ENCODE data around the gene IARS2.
"Not testable (repeated sequence)": the region's sequence is repeated elsewhere in the genome, so short reads cannot be mapped to it uniquely, and the experiment has no call there.

IARS2 gene

GRCh38 chr1:220089650-220090556, 4.0 kb upstream of the IARS2 start, which contains the start of gene BPNT1:
TSS of gene BPNT1 (minus strand) at chr1:220089788. CDS start at chr1:220079846, 9,942 bp downstream.
- Histone ChIP-seq H3K4me1 (ENCODE audit: insufficient read depth, low read length) (no peaks in the 10 kb centered on the region), H3K9ac (ENCODE audit: low read depth, low read length) (peak within 1 kb of the TSS; percentile 81), H3K9me3 (ENCODE audit: control insufficient read depth, insufficient read depth, low read length) (no peaks in the 10 kb centered on the region), H3K36me3 (ENCODE audit: insufficient read depth, low read length) (no peaks in the 10 kb centered on the region)

- Histone ChIP-seq H3K9me3 (ENCODE audit: control insufficient read depth, insufficient read depth, low read length) (no peaks in the 10 kb centered on the region), H3K9ac (ENCODE audit: low read depth, low read length) (no peak overlapping the region), H3K4me1 (ENCODE audit: insufficient read depth, low read length) (no peaks in the 10 kb centered on the region), H3K36me3 (ENCODE audit: insufficient read depth, low read length) (peaks cover 3% of the 10 kb centered on the region)
Observed at GRCh38 chr1:220092694-220093093, 1.2 kb upstream of the IARS2 start.

GRCh38 chr1:220093361-220094015, 444 bp upstream of the IARS2 start:
- no peak overlapping the region for H3K9ac ChIP-seq (ENCODE audit: low read depth, low read length)
- H3K9me3 ChIP-seq (ENCODE audit: control insufficient read depth, insufficient read depth, low read length) = no peaks in the 10 kb centered on the region
- H3K36me3 ChIP-seq (ENCODE audit: insufficient read depth, low read length) = peaks cover 3% of the 10 kb centered on the region
- no peaks in the 10 kb centered on the region for H3K4me1 ChIP-seq (ENCODE audit: insufficient read depth, low read length)

GRCh38 chr1:220099826-220100225, 5.9 kb downstream of the IARS2 start:
- H3K36me3 ChIP-seq (ENCODE audit: insufficient read depth, low read length) = peaks cover 9% of the 10 kb centered on the region
- no peak overlapping the region for H3K9ac ChIP-seq (ENCODE audit: low read depth, low read length)
- no peaks in the 10 kb centered on the region for H3K9me3 ChIP-seq (ENCODE audit: control insufficient read depth, insufficient read depth, low read length)
- H3K4me1 ChIP-seq (ENCODE audit: insufficient read depth, low read length) = no peaks in the 10 kb centered on the region

GRCh38 chr1:220110473-220110872, 16.5 kb downstream of the IARS2 start:
- not testable (repeated sequence) for H3K4me1 ChIP-seq (ENCODE audit: insufficient read depth, low read length); H3K9ac ChIP-seq (ENCODE audit: low read depth, low read length); H3K9me3 ChIP-seq (ENCODE audit: control insufficient read depth, insufficient read depth, low read length)
- peaks cover 15% of the 10 kb centered on the region for H3K36me3 ChIP-seq (ENCODE audit: insufficient read depth, low read length)

- not testable (repeated sequence) for H3K9ac ChIP-seq (ENCODE audit: low read depth, low read length); H3K4me1 ChIP-seq (ENCODE audit: insufficient read depth, low read length); H3K9me3 ChIP-seq (ENCODE audit: control insufficient read depth, insufficient read depth, low read length)
- H3K36me3 ChIP-seq (ENCODE audit: insufficient read depth, low read length) = peaks cover 10% of the 10 kb centered on the region
Observed at GRCh38 chr1:220112600-220112999, 18.7 kb downstream of the IARS2 start.

- Histone ChIP-seq H3K9me3 (ENCODE audit: control insufficient read depth, insufficient read depth, low read length) (no peaks in the 10 kb centered on the region), H3K9ac (ENCODE audit: low read depth, low read length) (no peak overlapping the region), H3K36me3 (ENCODE audit: insufficient read depth, low read length) (peaks cover 9% of the 10 kb centered on the region), H3K4me1 (ENCODE audit: insufficient read depth, low read length) (no peaks in the 10 kb centered on the region)
Observed at GRCh38 chr1:220113136-220113695, 19.3 kb downstream of the IARS2 start.

GRCh38 chr1:220119043-220119512, 25.1 kb downstream of the IARS2 start:
- Histone ChIP-seq H3K9ac (ENCODE audit: low read depth, low read length) (no peak overlapping the region), H3K9me3 (ENCODE audit: control insufficient read depth, insufficient read depth, low read length) (no peaks in the 10 kb centered on the region), H3K36me3 (ENCODE audit: insufficient read depth, low read length) (peaks cover 6% of the 10 kb centered on the region), H3K4me1 (ENCODE audit: insufficient read depth, low read length) (no peaks in the 10 kb centered on the region)

GRCh38 chr1:220121791-220122530, 28.0 kb downstream of the IARS2 start:
- Histone ChIP-seq H3K9ac (ENCODE audit: low read depth, low read length) (no peak overlapping the region), H3K36me3 (ENCODE audit: insufficient read depth, low read length) (peaks cover 6% of the 10 kb centered on the region), H3K4me1 (ENCODE audit: insufficient read depth, low read length) (no peaks in the 10 kb centered on the region), H3K9me3 (ENCODE audit: control insufficient read depth, insufficient read depth, low read length) (no peaks in the 10 kb centered on the region)

GRCh38 chr1:220123066-220123465, 29.1 kb downstream of the IARS2 start:
- Histone ChIP-seq H3K9ac (ENCODE audit: low read depth, low read length) (no peak overlapping the region), H3K9me3 (ENCODE audit: control insufficient read depth, insufficient read depth, low read length) (no peaks in the 10 kb centered on the region), H3K36me3 (ENCODE audit: insufficient read depth, low read length) (peaks cover 2% of the 10 kb centered on the region), H3K4me1 (ENCODE audit: insufficient read depth, low read length) (no peaks in the 10 kb centered on the region)

GRCh38 chr1:220123889-220124288, 30.0 kb downstream of the IARS2 start:
- Histone ChIP-seq H3K36me3 (ENCODE audit: insufficient read depth, low read length) (peaks cover 2% of the 10 kb centered on the region), H3K9ac (ENCODE audit: low read depth, low read length) (no peak overlapping the region), H3K4me1 (ENCODE audit: insufficient read depth, low read length) (no peaks in the 10 kb centered on the region), H3K9me3 (ENCODE audit: control insufficient read depth, insufficient read depth, low read length) (no peaks in the 10 kb centered on the region)

- Histone ChIP-seq H3K9ac (ENCODE audit: low read depth, low read length) (no peak overlapping the region), H3K36me3 (ENCODE audit: insufficient read depth, low read length) (no peaks in the 10 kb centered on the region; the same call in 1 of the 2 replicates), H3K9me3 (ENCODE audit: control insufficient read depth, insufficient read depth, low read length) (no peaks in the 10 kb centered on the region), H3K4me1 (ENCODE audit: insufficient read depth, low read length) (no peaks in the 10 kb centered on the region)
Observed at GRCh38 chr1:220124542-220124941, 30.6 kb downstream of the IARS2 start.

- H3K4me1 ChIP-seq (ENCODE audit: insufficient read depth, low read length) = no peaks in the 10 kb centered on the region
- no peak overlapping the region for H3K9ac ChIP-seq (ENCODE audit: low read depth, low read length)
- no peaks in the 10 kb centered on the region for H3K9me3 ChIP-seq (ENCODE audit: control insufficient read depth, insufficient read depth, low read length)
- no peaks in the 10 kb centered on the region; the same call in 1 of the 2 replicates for H3K36me3 ChIP-seq (ENCODE audit: insufficient read depth, low read length)
Observed at GRCh38 chr1:220127076-220127475, 33.1 kb downstream of the IARS2 start.

All from ES-I3 (cell line).